ENCODE data around the gene SLC16A2.

GRCh38 chrX:74395556-74395955 lies 25.7 kb upstream of the SLC16A2 start:
- no peak for TF ChIP-seq BCL11A (tag by site-specific recombination; IDR thresholded peaks at IDR 0.05; ENCODE audit: low read depth)
- TF ChIP-seq, protein P1, sequence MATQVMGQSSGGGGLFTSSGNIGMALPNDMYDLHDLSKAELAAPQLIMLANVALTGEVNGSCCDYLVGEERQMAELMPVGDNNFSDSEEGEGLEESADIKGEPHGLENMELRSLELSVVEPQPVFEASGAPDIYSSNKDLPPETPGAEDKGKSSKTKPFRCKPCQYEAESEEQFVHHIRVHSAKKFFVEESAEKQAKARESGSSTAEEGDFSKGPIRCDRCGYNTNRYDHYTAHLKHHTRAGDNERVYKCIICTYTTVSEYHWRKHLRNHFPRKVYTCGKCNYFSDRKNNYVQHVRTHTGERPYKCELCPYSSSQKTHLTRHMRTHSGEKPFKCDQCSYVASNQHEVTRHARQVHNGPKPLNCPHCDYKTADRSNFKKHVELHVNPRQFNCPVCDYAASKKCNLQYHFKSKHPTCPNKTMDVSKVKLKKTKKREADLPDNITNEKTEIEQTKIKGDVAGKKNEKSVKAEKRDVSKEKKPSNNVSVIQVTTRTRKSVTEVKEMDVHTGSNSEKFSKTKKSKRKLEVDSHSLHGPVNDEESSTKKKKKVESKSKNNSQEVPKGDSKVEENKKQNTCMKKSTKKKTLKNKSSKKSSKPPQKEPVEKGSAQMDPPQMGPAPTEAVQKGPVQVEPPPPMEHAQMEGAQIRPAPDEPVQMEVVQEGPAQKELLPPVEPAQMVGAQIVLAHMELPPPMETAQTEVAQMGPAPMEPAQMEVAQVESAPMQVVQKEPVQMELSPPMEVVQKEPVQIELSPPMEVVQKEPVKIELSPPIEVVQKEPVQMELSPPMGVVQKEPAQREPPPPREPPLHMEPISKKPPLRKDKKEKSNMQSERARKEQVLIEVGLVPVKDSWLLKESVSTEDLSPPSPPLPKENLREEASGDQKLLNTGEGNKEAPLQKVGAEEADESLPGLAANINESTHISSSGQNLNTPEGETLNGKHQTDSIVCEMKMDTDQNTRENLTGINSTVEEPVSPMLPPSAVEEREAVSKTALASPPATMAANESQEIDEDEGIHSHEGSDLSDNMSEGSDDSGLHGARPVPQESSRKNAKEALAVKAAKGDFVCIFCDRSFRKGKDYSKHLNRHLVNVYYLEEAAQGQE (tag by site-specific recombination; IDR thresholded peaks at IDR 0.05) = no peak
- TF ChIP-seq, protein P2, sequence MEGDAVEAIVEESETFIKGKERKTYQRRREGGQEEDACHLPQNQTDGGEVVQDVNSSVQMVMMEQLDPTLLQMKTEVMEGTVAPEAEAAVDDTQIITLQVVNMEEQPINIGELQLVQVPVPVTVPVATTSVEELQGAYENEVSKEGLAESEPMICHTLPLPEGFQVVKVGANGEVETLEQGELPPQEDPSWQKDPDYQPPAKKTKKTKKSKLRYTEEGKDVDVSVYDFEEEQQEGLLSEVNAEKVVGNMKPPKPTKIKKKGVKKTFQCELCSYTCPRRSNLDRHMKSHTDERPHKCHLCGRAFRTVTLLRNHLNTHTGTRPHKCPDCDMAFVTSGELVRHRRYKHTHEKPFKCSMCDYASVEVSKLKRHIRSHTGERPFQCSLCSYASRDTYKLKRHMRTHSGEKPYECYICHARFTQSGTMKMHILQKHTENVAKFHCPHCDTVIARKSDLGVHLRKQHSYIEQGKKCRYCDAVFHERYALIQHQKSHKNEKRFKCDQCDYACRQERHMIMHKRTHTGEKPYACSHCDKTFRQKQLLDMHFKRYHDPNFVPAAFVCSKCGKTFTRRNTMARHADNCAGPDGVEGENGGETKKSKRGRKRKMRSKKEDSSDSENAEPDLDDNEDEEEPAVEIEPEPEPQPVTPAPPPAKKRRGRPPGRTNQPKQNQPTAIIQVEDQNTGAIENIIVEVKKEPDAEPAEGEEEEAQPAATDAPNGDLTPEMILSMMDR (tag by site-specific recombination; IDR thresholded peaks at IDR 0.05) = no peak
- no peak for TF ChIP-seq ZNF112 (tag by site-specific recombination; IDR thresholded peaks at IDR 0.05)
- no peak for TF ChIP-seq ZNF10 (tag by site-specific recombination; IDR thresholded peaks at IDR 0.05)

All from HEK293 (cell line).